GM21529 (cell line): ENCODE results near the gene ARID5B.

Experiments used
- ATAC-seq: cut with Tn5 transposase; IDR thresholded peaks from one replicate; pipeline ENCODE4 v1.9.1; 2021; ENCODE audit not compliant: unreplicated experiment

ARID5B gene

DNA sequence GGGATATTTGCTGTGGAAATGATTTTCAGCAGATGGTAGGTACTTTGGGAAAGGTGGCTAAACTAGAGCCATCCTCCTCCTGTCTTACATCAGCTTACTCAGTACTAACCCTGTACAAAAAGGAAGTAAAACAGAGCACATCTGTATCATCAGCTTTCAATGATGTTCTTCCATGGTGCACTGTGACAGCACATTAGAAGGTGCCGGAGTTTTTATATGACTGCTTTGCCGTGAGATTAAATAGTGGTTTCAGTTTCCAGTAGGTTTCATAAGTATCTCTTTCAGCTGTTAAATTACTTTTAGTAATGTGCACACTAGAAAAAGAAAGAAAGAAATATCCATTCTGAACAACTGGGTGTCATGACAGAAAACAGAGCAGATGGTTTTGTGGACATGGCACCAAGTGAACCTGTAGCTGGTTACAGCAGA is 86.5 kb downstream of the ARID5B start:
- ATAC-seq, result peak; percentile 98

- ATAC-seq, result no peak
Observed at GRCh38 chr10:61989995-61990760, 88.7 kb downstream of the ARID5B start.

GRCh38 chr10:61990761-61991135 is 89.2 kb downstream of the ARID5B start:
- no peak for ATAC-seq

DNA sequence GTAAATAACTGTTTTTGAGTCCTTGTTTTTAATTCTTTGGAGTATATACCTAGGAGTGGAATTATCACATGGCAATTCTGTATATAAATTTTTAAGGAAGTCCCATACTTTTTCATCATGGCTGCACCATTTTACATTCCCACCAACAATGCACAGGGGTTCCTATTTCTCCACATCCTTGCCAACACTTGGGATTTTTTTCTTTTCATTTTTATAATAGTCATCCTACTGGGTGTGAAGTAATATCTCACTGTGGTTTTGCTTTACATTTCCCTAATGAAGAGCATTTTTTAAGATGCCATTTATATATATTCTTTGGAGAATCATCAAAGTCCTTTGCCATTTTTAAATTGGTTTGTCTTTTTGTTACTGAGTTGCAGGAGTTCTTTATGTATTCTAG is 89.7 kb downstream of the ARID5B start:
- ATAC-seq, result no peak

- no peak for ATAC-seq
Observed at GRCh38 chr10:61992059-61992460, 90.6 kb downstream of the ARID5B start.

DNA sequence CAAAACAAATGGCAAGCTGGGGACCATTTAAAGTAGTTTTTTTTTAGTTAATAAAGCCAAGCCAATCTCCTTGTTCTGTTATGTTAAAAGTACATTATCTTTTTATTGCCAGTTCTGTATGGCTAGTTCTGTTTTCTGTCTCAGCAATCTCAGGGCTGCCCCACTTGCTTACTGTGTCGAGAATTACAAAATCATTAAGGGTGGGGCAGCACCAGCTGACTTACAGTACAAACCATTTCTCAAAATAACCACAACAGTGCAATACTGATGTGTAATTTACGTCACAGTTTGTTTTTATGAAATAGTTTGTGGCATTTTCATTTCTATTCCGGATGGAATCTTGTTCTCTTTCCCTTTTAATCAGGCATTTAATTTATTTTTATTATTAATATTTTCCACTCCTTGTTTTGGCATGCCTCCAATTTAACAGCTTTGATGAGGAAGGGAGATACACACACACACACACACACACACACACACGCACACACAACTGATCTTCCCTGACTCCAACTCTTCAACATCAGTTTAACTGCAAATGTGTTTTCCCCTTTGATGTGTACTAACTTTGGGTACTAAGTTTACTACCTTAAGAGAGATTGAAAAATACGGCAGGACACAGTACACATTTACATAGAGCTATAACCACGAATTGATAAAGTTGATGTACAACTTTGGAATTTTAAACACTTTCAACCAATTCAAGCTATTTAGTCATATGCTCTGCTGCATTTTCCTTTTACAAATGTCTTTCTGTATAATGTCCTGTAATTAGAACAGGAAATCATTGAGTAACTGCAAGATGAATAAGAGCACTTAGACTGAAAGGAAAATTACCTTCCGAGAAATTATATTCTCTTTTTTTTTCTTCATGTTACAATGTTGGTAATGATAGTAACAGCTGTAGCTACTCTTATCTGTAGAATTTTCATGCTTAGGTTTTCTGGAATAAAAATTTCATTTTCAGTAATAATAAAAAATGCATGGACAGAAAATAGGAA is 91.5 kb downstream of the ARID5B start:
- ATAC-seq, result peak; percentile 28

- ATAC-seq, result no peak
Observed at GRCh38 chr10:61993711-61994401, 92.4 kb downstream of the ARID5B start.

DNA sequence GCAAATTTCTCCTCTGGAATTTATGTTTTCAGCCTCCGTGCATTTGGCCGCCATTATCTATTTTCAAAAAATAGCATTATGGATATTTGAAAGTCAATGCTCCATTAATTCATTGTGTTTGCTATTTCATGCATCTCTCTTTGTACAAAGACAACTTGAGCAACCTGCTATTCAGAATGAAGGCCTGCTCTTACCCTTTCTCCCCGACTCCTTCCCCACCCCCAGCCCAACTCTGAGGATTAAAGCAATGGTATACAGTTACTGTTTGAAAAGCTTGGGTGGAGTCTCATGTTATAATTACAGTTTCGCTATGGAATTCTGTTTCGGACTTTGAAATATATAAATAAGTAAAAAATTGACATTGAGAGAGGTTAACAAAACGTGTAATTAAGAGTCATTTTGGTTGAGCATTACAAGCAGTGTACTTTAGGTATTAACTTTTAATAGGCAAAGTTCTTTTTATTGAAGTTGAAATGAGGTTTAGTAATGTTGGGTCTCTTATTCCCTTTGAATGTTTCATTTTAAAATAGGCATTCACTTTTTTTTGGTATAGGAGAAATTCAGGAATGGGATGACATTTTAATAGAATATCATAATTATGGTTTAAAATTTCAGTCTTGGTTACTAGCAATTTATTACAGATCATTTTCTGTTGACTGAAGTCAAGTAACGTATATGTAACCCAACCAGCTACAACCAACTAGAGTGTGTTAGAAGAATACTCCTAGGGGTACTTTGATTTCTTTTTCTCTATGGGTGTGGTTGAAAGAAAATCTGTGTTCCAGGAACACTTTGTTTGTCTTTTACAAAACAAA is 93.1 kb downstream of the ARID5B start:
- ATAC-seq, result no peak

DNA sequence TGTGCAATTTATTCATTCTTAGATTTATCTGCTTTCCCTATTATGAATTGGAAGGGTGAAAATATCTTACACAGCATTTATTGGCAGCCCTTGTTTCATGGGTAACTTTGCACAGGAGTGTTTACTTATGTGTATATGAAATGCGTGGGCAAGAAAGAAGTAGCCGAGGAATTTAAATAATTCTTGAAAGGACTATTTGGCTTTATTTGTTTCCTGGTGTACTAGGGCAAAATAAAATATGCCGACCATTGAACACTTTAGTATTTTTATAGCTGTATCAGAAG is 93.7 kb downstream of the ARID5B start:
- no peak for ATAC-seq

GRCh38 chr10:61998937-61999336 is 97.4 kb downstream of the ARID5B start:
- no peak for ATAC-seq

- ATAC-seq, result peak; percentile 79
Observed at GRCh38 chr10:62000037-62000603, 98.6 kb downstream of the ARID5B start.

DNA sequence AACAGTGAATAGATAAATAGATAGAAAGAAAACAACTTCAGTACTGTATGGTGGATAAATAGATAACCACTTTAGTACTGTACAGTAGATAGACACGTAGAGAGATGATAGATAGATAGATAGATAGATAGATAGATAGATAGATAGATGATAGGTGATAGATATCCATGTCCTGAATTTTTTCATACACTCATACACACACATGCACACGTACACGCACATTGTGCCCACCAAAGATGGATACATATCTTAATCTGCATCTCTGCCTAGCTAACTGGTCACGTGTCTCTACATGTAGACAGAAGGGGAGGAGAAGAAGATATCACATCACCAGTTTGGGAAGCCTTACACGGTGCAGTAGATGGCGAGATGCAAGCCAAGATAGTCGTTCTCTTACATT is 99.2 kb downstream of the ARID5B start:
- no peak for ATAC-seq

DNA sequence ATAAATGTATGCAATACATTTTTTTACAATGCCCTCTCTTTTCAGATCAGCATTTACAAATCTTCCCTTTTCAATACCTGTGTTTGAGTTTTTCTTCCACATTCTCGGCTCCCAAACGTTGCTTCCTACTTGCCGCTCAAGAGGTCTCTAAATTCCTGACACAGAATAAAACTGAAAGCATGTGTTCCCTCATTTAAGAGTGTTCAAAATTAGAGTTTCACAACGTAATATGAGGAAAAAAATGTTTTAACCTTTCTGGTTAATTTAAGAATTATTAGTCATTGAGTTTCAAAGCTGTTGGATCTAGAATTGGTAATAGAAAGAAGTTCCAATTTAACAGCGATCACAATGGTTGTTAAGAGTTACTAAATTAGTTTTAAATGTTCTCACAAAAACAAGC is 100.4 kb downstream of the ARID5B start:
- no peak for ATAC-seq

- ATAC-seq, result no peak
Observed at GRCh38 chr10:62002753-62003152, 101.3 kb downstream of the ARID5B start.

DNA sequence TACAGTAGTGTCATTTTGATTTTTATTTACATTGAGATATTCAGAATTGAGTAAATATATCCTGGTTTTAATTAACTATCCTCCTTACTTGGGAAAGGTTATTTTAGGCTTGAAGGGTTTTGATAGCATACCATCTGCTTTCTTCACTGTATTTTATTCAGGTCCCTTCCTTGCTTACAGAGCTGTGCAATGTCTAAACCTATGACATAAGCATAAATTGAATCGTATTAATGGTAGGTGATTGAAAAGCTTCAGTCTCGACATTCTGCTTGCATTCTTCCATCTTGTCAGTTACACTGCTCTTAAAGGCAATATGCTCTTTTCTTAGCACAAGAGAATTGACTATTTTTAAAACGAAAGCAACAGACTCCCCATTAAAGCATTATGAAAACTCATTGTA is 102.5 kb downstream of the ARID5B start:
- no peak for ATAC-seq

DNA sequence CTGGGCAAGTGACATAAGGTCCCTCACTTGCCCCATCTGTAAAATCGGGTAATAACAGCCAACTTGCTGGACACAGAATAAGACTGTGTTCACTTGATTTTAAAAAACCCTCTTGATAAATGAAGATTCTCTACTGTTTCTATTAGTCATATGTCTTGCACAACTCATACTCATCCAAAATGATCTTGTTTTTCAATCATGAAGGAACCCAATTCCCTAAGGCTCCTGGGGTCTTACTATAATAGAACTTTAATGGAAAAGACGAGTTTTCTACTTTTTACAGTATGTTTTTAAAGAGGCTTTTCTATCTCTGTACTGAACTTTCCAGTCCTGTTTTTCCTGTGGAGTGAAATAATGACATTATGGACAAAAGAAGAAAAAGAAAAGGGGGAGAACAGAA is 103.8 kb downstream of the ARID5B start:
- ATAC-seq, result no peak

GRCh38 chr10:62005687-62006086 is 104.2 kb downstream of the ARID5B start:
- ATAC-seq, result no peak

DNA sequence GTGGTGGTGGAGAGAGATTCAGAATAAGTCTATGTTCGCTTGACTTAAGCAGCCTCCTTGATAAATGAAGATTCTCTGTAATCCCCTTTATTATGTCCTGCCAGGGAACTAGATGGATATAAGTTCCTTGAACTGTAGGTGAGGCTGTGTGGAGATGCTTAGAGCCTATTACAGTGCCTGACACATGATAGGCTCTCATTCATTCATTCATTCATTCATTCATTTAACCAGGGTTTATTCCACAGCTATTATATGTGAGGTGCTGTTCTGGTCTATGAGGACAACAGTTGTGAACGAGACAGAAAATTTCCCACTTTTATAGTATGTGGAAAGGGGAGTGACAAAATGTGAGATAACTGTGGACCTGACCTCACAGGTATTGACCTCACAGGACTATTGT is 105.6 kb downstream of the ARID5B start:
- no peak for ATAC-seq

DNA sequence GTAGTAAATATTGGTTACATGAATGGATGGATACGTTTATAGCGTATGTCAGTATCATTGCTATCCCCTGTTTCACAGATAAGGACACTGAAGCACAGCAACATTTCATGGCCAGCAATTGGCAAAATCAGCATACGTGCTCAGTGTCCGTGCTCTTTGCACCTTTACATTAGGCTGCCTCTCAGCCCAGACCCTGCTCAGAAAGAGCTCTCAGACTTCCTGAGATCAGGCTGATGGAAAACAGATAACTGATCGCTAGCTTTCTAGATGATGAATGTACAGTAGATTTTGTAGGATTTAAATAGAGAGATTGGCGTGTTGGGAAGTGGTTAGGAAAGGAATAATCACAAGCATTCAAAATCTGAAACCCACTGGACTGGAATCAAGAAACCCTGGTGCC is 106.7 kb downstream of the ARID5B start:
- ATAC-seq, result no peak

DNA sequence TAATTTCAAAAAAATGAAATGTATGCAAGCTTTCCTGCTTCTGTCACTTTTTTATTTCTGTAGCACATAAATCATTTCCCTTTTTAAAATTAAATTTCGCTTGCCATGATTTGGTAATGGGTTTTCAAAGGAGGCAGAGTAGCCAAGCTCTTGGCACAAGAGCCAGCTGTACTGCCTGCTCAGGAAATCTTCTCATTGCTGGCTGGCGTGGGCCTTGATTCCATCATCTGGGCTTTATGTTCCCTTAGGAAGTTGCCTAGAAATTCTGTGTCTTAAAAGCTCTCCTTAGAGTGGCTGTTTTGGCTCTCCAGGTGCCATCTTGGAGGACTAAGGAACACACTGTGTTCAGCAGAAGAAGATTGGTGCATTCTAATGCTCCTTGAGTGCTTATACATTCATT is 107.4 kb downstream of the ARID5B start:
- ATAC-seq, result no peak

DNA sequence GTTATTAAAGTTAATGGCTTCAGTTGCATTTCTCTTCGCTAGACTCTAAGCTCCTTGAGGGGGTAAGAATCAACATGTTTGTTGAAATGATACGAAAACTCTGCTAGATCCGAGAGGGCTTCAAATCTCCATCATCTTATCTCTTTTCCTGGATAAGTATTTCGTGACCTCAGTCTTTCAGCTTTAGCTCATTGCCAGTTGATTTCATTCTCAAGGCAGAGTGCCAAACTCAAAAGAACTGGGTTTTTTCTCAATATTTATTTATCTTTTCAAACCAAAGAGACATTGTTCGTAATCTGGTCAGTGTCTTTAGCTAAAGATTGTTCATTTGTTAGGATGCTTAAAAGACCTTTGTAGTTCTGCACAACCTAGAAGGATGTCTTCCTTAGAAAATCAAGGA is 108.9 kb downstream of the ARID5B start:
- ATAC-seq, result no peak
